HG03342 (cell line): ENCODE data around the gene HIVEP3.

Experiments used
- ATAC-seq: cut with Tn5 transposase; IDR thresholded peaks from one replicate; pipeline ENCODE4 v1.9.1; 2021; ENCODE audit warnings: mild to moderate bottlenecking, moderate library complexity; ENCODE audit not compliant: unreplicated experiment

Gene HIVEP3

DNA sequence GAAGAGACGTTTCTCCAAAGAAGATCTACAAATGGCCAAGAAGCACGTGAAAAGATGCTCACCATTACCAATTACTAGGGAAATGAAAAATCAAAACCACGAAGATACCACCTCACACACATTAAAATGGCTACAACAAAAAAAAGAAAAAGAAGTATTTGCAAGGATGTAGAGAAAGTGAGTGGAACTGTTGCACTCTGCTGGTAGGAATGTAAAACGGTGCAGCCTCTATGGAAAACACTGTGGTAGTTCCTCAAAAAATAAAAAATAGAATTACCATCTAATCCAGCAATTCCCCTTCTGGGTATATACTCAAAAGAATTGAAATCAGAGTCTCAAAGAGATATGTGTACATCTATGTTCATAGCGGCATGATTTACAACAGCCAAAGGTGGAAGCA, 318.8 kb downstream of the HIVEP3 start:
- no peak for ATAC-seq

DNA sequence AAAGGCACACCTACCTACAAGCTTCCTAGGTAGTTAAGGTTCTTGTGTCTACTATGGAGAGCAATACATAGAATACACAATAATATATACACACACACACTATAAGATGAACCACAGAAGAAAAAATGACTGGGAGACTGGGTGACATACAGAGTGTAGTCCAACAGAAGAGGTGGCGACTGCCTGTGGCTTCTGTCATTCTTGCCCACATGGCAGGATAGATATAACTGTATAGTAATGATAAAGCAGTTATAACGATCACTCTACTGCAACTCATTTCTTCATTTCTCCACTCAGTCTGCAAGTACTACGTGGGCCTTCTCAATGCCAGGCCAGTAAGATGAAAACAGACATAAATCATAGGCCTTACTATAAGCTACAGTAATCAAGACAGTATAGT, 320.4 kb downstream of the HIVEP3 start:
- ATAC-seq: no peak

DNA sequence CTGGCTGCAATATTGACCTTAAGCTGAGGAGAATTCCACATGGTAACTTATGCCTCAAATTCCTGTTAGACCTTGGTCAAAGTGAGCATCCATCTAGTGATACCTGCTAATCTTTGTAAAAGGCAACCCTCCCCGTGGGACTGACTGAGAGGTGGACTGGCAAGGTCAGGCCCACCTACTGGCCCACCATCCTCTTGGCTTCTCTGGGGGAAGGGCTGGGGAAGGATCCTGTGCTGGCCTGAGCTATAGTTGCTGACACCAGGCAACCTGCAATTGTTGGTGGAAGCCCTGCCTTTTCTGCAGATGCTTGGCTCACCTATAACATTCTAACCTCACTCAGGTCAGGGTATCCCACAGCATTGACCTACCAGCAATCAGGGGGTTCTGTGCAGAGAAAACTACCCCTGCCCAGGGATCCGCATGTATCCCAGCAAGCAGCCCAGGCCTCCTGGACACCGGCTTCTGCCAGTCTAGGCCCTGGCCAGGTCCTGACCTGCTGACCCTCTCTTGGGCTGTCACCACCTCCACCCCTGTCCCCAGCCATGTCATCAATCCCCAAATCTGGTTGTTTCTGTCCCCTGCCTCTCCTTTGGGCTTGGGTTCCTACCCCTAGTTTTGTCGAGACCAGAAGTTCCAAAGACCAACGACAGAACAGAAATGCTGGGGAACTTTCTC, 326.1 kb downstream of the HIVEP3 start:
- no peak for ATAC-seq

DNA sequence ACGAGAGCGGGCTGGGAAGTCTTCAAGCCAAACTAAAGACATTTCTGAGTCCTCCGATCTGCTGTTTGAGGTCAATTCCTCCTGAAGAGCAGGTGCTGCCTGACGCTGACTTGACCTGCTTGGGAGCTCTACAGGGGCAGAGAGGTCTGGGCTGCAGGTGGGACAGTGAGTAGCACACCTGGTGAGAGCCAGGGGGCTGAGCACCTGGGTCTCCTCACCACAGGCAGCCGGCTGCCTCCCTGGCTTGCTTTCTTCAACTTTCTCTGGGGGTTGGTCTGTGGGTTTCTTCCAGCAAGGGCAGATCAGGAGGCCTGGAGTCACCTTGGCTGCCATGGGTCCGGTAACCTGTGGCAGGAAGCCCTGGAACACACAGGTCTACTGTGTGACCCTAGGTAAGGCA, 326.8 kb downstream of the HIVEP3 start:
- ATAC-seq: no peak

DNA sequence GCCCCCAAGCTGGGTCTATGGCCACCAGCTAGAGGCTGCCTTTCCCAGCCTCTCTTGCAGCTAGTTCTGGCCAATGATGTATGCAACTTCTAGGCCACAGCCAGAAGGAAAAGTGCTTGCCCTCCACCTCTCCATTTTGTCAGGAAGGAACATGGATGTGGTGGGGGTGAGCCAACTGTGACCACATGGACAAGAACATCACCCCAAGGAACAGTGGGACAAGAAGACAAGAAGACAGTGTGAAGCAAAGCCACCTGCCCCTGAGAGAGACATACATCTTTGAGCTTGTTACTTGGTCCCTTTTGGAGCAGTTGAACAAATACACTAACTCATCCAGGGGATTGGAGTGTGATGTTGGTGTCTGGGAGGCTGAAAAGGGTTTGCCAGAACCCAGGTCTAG, 328.4 kb downstream of the HIVEP3 start:
- ATAC-seq: no peak

DNA sequence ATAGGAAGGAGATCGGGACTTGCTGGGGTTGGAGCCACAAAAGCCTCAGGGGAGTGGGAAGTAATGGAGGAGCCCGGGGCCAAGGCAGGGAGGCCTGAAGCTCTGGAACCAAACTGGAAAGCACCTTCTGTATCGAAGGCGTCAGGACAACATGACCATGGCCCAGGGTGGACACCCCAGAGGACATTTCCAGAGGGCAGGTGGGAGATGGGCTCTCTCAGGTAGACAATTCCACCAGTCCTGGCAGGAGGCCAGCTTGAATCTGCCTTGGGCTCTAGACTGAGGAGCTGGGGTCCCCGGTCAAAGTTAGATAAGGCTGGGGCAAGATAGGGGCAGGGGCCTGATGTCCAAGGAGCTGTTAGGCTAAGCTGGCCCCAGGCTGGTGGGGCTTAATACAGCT, 329.3 kb downstream of the HIVEP3 start:
- no peak for ATAC-seq

GRCh38 chr1:41588334-41588875, 330.3 kb downstream of the HIVEP3 start:
- ATAC-seq: no peak

GRCh38 chr1:41587791-41588190, 330.9 kb downstream of the HIVEP3 start:
- no peak for ATAC-seq

DNA sequence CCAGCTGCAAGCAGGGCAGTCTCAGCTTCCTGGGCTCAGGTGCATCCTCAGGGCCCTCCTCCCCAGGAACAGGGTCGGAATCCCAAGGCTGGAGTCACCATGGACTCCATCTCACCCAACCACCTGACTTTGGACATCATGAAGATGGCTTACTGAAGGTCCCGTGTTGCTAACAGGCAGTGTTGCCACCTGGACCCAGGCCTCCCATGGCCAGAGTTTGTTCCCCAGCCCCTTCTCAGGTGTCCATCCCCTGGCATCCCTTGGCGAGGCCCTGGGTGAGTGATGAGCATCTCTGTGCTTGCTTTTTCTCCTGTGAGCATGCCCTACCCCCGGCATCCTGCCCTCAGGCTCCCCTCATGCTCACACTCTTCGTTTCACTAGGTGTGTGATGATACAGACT, 332.5 kb downstream of the HIVEP3 start:
- no peak for ATAC-seq

DNA sequence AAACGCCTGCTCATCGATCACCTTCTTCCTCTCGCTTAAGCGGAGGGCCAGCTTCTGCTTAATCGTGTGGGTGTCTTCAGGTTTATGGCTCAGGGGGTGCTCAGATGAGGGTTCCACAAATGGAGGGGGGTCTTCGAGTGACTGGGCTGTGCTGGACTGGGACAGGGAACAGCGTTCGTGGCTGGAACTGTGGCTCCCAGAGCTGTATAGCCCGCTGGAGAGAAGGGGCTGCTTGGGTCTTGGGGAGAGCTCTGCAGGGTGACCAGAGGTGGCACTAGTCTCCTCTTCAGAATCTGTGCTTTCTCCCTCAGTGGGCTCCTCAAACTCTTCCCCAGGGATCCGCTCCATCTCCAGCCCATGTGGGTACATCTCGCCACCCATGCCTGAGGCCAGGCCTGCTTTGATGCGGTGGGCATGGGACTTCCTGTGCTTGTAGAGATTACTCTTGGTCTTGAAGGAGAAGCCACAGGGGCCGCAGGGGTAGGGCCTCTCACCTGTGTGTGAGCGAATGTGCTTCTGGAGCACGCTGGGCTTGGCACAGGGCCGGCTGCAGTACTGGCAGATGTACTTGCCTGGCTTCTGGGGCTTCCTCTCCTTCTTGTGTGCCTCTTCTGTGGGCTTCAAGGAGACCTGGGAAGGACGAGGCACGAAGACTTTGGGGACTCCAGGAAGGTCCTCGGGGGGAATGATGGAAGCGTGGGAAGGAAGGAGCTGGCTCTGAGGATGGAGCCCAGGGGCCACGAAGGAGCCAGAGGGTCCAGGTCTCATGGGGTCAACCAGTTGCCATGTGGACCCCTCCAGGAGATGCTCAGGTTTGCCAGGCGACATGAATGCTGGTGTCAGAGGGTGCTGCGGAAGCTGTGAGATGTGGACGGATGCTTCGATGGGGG, 334.8 kb downstream of the HIVEP3 start:
- ATAC-seq: no peak

DNA sequence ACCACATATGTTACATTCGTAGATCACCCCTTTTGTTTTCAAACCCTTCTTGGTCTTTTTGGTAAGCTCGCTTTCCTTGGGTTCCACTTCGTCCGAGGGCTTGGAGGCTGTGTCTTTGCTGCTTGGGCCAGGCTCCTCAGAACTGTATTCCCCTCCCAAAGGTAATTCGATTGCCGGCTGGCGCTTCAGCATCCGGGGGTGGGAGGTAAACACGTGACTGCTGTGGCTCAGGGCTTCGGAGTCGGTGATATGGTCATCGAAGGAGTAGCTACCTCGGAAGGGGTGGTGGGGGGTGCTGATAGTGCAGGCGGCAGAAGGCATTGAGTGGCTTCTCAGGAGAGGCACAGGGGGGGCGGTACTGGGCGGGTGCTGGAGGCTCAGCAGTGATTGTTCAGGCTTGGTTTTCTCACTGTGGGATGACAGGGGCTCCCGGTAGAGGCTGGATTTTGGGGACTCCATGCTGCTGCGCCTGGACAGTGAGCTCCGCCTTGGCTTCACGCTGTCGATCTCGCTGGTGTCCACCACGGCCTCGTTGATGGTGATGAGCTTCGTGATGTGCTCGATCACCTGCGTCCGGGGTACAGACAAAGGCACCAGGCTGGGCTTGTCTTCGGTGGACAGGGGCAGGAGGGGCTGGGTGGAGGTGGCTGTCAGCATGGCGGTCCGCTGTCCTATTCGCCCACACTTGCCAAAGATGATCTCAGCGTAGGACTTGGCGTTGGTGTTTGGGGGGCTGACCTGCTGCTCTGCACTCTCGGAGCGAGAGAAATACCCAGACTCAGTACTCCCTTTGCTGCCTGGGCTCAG, 335.7 kb downstream of the HIVEP3 start:
- no peak for ATAC-seq

GRCh38 chr1:41582351-41582750, 336.4 kb downstream of the HIVEP3 start:
- no peak for ATAC-seq

GRCh38 chr1:41582004-41582325, 336.8 kb downstream of the HIVEP3 start:
- no peak for ATAC-seq

DNA sequence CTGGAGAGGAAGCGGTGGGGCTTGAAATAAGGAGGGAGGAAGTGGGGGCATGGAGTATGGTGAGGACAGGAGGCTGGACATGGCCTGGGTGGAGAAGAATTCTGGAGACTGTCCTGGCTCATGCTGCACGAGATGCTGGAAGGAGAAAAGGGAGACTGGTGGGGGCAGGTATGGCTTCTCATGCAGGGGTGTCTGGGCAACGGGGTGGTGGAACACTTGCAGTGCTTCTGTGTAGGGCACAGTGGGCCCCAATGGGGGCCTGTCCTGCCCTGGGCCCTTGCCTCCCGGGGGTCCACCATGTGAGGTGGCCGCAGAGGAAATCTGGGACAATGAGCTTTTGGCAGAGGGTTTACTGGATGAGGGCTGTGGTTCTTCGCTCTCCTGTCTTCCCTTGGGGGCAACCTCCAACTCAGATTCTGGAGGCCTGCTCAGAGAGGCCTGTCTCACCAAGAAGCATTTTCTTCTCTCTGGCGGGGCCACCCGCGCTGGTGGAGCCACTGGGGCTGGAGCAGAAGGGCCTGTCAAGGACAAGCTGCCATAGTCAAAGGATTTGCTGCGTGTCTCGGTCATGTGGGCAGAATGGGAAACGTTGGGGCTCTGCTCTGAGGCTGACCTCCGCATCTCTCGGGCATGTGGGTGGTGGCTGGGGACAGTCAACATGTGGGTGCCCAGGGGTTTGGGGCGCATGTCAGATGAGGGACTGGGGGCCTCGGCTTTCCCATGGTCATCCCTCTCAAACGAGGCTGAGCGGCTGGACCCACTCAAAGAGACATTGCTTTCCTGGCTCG, 337.3 kb downstream of the HIVEP3 start:
- ATAC-seq: no peak

DNA sequence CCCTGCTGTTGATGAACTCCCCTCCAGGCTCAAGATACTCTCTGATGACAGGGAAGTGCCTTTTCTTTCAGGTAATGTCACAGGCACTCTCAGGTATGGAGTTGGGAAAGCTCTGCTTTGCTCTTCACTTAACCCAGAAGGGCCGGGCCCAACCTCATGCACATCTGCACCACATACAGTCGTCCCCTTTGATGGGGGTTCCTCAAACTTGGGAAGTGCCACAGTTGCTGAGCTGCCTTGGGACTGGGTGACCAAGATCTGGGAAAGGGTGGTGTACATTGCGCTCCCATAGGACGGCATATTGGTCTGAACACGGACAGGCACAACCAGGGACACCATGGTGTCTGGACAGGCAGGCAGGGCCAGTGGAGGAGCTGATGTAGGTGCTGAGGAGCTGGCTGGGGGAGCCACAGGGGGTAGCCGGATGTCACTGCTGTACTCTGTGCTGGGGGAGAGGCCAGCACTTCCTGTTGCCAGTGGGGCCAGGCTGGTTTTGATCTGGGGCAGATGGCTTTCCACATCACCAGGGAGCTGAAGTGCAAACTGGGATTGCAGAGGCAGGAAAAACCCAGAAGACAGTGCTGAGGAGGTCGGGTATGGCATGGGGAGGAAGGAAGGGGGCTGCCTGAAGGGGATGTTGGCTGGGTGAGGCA, 338.1 kb downstream of the HIVEP3 start:
- ATAC-seq: no peak

DNA sequence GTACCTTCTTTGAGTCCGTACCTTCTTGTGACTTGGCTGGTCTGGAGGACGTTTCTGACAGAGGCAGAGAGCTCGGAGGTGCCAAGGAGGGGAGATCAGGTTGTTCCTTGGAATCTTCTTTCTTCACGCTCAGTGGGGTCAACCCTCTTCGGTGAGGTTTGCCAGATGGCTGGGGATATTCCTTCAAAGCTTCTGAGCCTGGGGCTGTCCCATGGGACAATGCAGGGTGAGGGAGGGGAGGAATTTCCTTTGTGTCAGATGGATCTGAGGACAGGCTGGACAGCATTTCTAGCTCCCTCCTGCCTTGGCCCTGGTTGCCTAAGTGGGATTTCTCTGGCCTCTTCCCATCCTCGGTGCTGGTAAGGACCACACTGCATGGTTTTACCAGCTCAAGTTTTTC, 338.7 kb downstream of the HIVEP3 start:
- no peak for ATAC-seq

GRCh38 chr1:41578712-41579335, 339.9 kb downstream of the HIVEP3 start:
- no peak for ATAC-seq

DNA sequence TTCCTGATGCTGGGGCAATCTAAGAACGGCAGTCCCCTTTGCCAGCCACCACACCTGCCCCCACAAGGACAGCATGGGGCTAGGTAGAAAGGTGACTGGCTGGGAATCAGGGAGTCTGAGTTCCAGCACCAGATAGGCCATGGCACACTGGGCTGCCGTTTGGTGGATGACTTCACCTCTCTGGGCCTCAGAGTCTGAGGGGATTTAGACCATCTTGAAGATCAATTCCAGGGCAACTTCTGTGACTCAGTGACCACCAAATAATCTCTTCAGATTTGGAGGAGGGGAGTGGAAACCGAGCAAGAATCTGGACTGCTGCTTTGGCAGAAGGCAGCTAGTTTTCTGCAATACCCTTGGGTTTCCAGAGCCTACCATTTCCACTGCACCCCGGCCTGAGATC, 342.1 kb downstream of the HIVEP3 start:
- ATAC-seq: no peak

GRCh38 chr1:41576206-41576605, 342.5 kb downstream of the HIVEP3 start:
- no peak for ATAC-seq

DNA sequence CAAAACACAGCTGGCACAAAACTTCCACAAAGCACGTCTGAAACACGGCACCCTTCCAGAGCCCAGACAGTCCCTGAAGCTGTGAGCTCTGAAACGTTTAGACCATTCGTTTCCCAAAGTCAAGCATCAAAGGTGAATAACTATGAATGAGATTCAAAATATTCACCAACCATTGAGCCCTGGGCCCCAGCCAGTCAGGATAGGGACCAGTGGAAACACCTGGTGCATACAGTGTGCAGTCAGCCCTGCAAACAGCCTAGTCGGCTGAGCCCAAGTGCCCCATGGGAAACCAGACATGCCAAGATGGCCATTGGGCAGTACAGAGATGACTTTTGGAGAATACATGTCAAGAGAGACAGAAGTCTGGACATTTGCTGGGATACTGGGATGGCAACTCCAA, 343.9 kb downstream of the HIVEP3 start:
- no peak for ATAC-seq
